ENCODE results near the gene ABHD16B. TPM values are rescaled to one million over a fixed set of nuclear protein-coding genes. Genes with fewer than 3 reads are reported as not detected.
A peak's percentile ranks its signal among the peaks of the same experiment; 100 is the strongest.

Gene ABHD16B
- total RNA-seq, 4 donors from 2014 or later = not detected

DNA sequence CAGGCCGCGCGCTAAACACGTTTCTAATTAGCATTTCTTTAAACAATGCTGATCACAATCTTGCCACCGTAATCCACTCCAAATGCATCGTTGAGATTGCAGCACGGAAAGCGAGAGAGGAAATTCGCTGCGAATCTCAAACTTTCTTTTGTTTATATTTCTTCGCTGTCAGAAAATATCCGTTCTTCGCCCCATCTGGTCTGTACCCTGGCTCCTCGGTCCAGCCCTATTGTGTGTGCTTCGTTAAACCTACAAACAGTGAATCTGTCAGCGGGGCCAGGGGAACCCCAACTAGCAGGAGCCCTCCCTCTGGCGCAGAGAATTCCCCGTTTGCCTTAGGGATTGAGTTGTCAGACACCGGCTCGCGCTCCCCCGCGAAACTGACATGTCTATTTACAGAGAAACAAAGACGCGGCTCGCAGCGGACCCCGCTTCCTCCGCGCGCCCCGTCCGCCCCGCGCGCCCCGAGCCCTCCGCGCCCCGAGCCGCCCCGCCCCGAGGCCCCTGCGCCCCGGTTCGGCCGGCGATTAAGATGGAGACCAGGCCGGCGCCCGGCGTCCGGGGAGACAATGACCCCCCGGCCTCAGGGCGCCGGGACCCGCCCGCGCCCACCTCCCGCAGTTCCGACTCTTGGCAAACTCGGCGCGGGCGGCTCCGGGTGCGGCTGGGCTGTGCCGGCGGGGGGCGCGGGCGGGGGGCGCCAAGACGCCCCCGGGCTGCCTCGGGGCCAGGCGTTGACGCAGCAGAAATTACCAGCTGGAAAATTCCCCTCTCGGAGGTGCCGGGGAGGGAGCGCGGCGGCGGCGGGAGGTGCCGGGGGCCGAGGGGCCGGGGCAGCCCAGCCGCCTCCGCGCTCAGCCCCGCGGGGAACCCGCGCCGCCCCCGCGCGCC, 31.1 kb upstream of the ABHD16B start:
- peak overlapping the region; percentile 54 to 71 (median 58) for H3K4me3 ChIP-seq
- H3K4me1 ChIP-seq = peaks cover 3 to 15% of the 10 kb centered on the region in 2 donors
- H3K36me3 ChIP-seq = no peaks in the 10 kb centered on the region
- H3K27me3 ChIP-seq = peaks cover 0 to 6% (median 0%) of the 10 kb centered on the region in 3 donors
- TF ChIP-seq, protein P1, sequence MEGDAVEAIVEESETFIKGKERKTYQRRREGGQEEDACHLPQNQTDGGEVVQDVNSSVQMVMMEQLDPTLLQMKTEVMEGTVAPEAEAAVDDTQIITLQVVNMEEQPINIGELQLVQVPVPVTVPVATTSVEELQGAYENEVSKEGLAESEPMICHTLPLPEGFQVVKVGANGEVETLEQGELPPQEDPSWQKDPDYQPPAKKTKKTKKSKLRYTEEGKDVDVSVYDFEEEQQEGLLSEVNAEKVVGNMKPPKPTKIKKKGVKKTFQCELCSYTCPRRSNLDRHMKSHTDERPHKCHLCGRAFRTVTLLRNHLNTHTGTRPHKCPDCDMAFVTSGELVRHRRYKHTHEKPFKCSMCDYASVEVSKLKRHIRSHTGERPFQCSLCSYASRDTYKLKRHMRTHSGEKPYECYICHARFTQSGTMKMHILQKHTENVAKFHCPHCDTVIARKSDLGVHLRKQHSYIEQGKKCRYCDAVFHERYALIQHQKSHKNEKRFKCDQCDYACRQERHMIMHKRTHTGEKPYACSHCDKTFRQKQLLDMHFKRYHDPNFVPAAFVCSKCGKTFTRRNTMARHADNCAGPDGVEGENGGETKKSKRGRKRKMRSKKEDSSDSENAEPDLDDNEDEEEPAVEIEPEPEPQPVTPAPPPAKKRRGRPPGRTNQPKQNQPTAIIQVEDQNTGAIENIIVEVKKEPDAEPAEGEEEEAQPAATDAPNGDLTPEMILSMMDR (IDR thresholded peaks at IDR 0.05 in 4 of 5, conservative IDR thresholded peaks at IDR 0.05 in 1 of 5) = no peak
- no peak for TF ChIP-seq POLR2A (IDR thresholded peaks at IDR 0.05)
- no peaks in the 10 kb centered on the region for H3K9me3 ChIP-seq
- in situ Hi-C loops (cut with MboI; ENCODE audit: low sequenced_read_pairs in 4 of 4) (no loop called here), intact Hi-C loops (cut with DNase I; ENCODE audit: low total_unique reads) (loop anchor here (2.0 kb wide), 2 partner anchors 35 to 65 kb away; partner anchors contain the start of genes DNAJC5 and TPD52L2)
- DNase-seq (no peak), ATAC-seq (peak; percentile 1 to 2)
- peak overlapping the region; percentile 43 to 78 (median 65) for H3K27ac ChIP-seq

DNA sequence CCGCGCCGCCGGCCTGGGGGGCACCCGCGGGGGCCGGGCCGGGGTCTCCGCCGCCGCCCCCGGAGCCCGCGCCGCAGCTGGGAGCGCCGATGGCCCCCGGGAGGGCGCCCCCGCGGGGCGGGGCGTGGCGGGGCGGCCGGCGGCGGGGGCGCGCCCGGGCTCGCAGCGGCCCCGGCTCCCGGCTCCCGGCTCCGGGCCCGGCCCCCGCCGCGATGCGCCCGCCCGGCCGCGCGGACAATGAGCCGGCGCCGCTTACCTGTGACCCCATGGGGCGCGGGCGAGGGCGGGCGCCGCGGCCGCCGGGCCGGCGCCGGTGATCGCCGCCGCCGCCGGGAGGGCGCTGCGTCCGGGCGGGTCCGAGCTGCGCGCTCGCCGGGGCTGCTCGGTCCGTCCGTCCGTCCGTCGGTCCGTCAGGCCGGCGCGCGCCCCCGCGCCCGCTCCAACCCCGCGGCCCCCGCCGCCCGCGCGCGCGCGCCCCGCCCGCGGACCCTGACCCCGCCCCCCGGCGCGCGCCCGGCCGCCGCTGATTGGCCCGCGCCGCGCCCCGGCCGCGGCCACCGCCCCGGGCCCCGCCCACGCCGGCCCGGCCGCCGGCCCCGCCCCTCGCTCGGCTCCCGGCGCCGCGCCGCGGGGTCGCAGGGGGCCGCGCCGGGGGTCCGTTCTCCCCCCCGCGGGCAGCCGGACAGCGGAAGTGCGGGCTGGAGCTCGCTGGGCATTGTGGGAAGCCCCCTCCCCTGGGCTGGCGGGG, 30.3 kb upstream of the ABHD16B start, which contains the start of gene ZBTB46:
Gene ZBTB46, minus strand, starts transcription at position 424 of the 748 bp plus-strand sequence. CDS start 40,507 bp downstream, outside the sequence.
- intact Hi-C loops (cut with DNase I; ENCODE audit: low total_unique reads) (loop anchor here (2.0 kb wide), 2 partner anchors 34 to 64 kb away; partner anchors contain the start of genes DNAJC5 and TPD52L2), in situ Hi-C loops (cut with MboI; ENCODE audit: low sequenced_read_pairs in 4 of 4) (no loop called here)
- H3K4me1 ChIP-seq = peaks cover 3 to 19% of the 10 kb centered on the region in 2 donors
- H3K27me3 ChIP-seq = peaks cover 0 to 6% (median 0%) of the 10 kb centered on the region in 3 donors
- DNase-seq (no peak), ATAC-seq (peak; percentile 74 to 82)
- H3K9me3 ChIP-seq = no peaks in the 10 kb centered on the region
- TF ChIP-seq, protein P1 (IDR thresholded peaks at IDR 0.05 in 4 of 5, conservative IDR thresholded peaks at IDR 0.05 in 1 of 5) = no peak
- no peak for TF ChIP-seq POLR2A (IDR thresholded peaks at IDR 0.05)
- no peaks in the 10 kb centered on the region for H3K36me3 ChIP-seq
- H3K4me3 ChIP-seq = peak within 1 kb of the TSS; percentile 55 to 71 (median 58)
- peak within 1 kb of the TSS; percentile 43 to 78 (median 66) for H3K27ac ChIP-seq

DNA sequence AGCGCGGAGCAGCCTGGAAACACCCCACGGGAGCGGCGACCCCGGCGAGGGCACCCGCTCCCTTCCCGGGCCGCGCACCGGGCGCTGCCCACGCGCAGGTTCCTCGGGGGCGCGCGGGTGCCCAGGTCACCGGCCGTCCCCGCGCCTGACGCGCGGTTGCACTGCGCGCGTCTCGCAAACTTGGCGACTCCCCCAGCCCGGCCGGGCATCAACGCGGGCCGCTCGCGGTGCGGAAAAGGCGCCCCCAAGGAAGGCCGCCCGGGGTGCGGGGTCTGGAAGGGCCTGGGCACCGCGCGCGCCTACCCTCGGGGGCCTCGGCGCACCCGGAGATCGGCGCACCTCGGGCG, 29.7 kb upstream of the ABHD16B start:
- TF ChIP-seq, protein P1 (IDR thresholded peaks at IDR 0.05 in 4 of 5, conservative IDR thresholded peaks at IDR 0.05 in 1 of 5) = no peak
- Histone ChIP-seq H3K4me3 (peak overlapping the region; percentile 46 to 65 (median 58)), H3K9me3 (no peaks in the 10 kb centered on the region), H3K4me1 (peaks cover 3 to 19% of the 10 kb centered on the region in 2 donors), H3K27me3 (peaks cover 0 to 6% (median 0%) of the 10 kb centered on the region in 3 donors), H3K27ac (peak overlapping the region; percentile 26 to 71 (median 60)), H3K36me3 (no peaks in the 10 kb centered on the region)
- ATAC-seq (peak; percentile 34 to 39), DNase-seq (no peak)
- intact Hi-C loops (cut with DNase I; ENCODE audit: low total_unique reads) = loop anchor here (2.0 kb wide), 2 partner anchors 33 to 63 kb away; partner anchors contain the start of genes DNAJC5 and TPD52L2
- in situ Hi-C loops (cut with MboI; ENCODE audit: low sequenced_read_pairs in 4 of 4) = no loop called here

DNA sequence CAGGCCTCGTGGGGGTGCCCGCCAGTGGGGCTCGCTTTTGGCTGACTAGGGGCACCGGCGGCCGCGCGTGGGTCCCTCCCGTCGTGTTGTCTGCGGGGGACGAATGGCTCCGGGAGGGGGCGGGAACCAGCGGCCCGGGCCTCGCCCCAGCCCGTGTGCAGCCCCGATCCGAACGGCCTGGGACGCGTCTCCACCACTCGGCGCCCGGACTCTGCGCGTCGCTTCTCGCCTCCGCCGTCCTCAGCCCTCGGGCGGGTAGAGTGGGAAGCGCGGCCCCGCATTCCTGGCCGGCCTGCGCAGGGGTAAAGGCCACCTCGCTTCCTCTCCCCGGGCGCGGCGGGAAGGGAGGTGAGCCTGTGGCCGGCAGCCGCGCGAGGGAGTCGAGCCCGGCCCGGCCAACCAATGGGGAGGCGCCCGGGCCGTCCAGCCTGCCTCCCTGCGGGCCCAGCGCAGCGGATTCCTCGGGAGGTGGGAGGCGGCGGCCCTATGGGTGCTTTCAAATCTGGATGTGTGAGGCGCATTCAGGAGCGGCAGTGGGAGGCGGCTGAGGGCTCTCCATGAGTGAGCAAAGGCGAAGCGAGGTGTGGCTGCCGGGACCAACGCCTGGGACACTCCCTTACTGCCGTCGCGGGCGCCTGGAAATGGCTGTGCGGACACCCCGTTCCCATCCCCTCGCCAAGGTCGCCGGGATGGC, 29.2 kb upstream of the ABHD16B start:
- TF ChIP-seq, protein P1 (IDR thresholded peaks at IDR 0.05 in 4 of 5, conservative IDR thresholded peaks at IDR 0.05 in 1 of 5) = no peak
- TF ChIP-seq POLR2A (IDR thresholded peaks at IDR 0.05) = no peak
- in situ Hi-C loops (cut with MboI; ENCODE audit: low sequenced_read_pairs in 4 of 4) (no loop called here), intact Hi-C loops (cut with DNase I; ENCODE audit: low total_unique reads) (loop anchor here (2.0 kb wide), 2 partner anchors 33 to 63 kb away; partner anchors contain the start of genes DNAJC5 and TPD52L2)
- Histone ChIP-seq H3K27me3 (peaks cover 0 to 6% (median 0%) of the 10 kb centered on the region in 3 donors), H3K4me1 (peaks cover 3 to 19% of the 10 kb centered on the region in 2 donors), H3K27ac (peak overlapping the region; percentile 26 to 71 (median 60)), H3K36me3 (no peaks in the 10 kb centered on the region), H3K4me3 (peak overlapping the region; percentile 46 to 65 (median 58)), H3K9me3 (no peaks in the 10 kb centered on the region)
- DNase-seq (no peak), ATAC-seq (no peak)
